ENCODE results near the gene C1orf159. TPM values are rescaled to one million over a fixed set of nuclear protein-coding genes. Genes with fewer than 3 reads are reported as not detected.

C1orf159 gene
- total RNA-seq, 1 donor from 2014 or later, result 11.8 TPM

GRCh38 chr1:1046767-1047166 is 69.1 kb downstream of the C1orf159 start:
- H3K27me3 ChIP-seq, result no peaks in the 10 kb centered on the region
- TF ChIP-seq POLR2AphosphoS5 (IDR thresholded peaks at IDR 0.05; ENCODE audit: insufficient read depth in 1 of 2, low read depth in 1 of 2) (no peak), POLR2A (IDR thresholded peaks at IDR 0.05) (no peak), CTCF (IDR thresholded peaks at IDR 0.05) (no peak)
- H3K27ac ChIP-seq, result no peak overlapping the region
- intact Hi-C loops (cut with DNase I), result no loop called here
- H3K9me3 ChIP-seq, result no peaks in the 10 kb centered on the region
- peaks cover 0 to 16% of the 10 kb centered on the region in 2 donors for H3K36me3 ChIP-seq
- no peak overlapping the region for H3K4me3 ChIP-seq
- H3K4me1 ChIP-seq, result no peaks in the 10 kb centered on the region
- DNase-seq (ENCODE audit: extremely low spot score in 2 of 2), result no peak

DNA sequence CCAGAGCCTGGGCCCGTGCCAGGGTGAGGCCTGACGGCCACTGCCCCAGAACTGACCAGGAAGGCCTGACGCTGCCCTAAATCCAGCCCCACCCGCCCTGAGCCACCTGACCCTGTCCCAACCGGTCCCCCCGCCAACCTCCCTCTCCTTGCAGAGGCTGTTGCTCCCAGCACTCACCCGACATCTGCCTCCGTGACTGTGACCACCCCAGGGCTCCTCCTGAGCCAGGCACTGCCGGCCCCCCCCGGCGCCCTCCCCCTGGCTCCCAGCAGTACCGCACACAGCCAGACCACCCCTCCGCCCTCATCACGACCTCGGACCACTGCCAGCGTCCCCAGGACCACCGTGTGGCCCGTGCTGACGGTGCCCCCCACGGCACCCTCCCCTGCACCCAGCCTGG is 69.6 kb downstream of the C1orf159 start:
- intact Hi-C loops (cut with DNase I), result no loop called here
- no peak overlapping the region for H3K27ac ChIP-seq
- no peaks in the 10 kb centered on the region for H3K27me3 ChIP-seq
- TF ChIP-seq POLR2A (IDR thresholded peaks at IDR 0.05) (no peak), POLR2AphosphoS5 (IDR thresholded peaks at IDR 0.05; ENCODE audit: insufficient read depth in 1 of 2, low read depth in 1 of 2) (no peak), CTCF (IDR thresholded peaks at IDR 0.05) (no peak)
- no peaks in the 10 kb centered on the region for H3K4me1 ChIP-seq
- DNase-seq (ENCODE audit: extremely low spot score in 2 of 2), result no peak
- H3K4me3 ChIP-seq, result no peak overlapping the region
- peaks cover 0 to 12% of the 10 kb centered on the region in 2 donors for H3K36me3 ChIP-seq
- H3K9me3 ChIP-seq, result no peaks in the 10 kb centered on the region

DNA sequence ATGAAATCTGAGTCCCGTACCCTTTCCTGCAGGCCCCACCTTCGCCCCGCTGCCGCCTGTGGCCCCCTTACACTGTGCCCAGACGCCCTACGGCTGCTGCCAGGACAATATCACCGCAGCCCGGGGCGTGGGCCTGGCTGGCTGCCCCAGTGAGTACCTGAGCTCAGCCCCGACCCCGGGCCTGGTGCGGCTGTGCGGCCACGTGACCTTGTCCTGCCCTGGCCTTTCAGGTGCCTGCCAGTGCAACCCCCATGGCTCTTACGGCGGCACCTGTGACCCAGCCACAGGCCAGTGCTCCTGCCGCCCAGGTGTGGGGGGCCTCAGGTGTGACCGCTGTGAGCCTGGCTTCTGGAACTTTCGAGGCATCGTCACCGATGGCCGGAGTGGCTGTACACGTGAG is 70.8 kb downstream of the C1orf159 start:
- Histone ChIP-seq H3K9me3 (no peaks in the 10 kb centered on the region), H3K27me3 (no peaks in the 10 kb centered on the region), H3K27ac (no peak overlapping the region), H3K36me3 (peaks cover 0 to 9% of the 10 kb centered on the region in 2 donors), H3K4me1 (peaks cover 4% of the 10 kb centered on the region), H3K4me3 (no peak overlapping the region)
- TF ChIP-seq POLR2AphosphoS5 (IDR thresholded peaks at IDR 0.05; ENCODE audit: insufficient read depth in 1 of 2, low read depth in 1 of 2) (no peak), POLR2A (IDR thresholded peaks at IDR 0.05) (no peak), CTCF (IDR thresholded peaks at IDR 0.05) (no peak)
- DNase-seq (ENCODE audit: extremely low spot score in 2 of 2), result no peak
- intact Hi-C loops (cut with DNase I), result no loop called here

DNA sequence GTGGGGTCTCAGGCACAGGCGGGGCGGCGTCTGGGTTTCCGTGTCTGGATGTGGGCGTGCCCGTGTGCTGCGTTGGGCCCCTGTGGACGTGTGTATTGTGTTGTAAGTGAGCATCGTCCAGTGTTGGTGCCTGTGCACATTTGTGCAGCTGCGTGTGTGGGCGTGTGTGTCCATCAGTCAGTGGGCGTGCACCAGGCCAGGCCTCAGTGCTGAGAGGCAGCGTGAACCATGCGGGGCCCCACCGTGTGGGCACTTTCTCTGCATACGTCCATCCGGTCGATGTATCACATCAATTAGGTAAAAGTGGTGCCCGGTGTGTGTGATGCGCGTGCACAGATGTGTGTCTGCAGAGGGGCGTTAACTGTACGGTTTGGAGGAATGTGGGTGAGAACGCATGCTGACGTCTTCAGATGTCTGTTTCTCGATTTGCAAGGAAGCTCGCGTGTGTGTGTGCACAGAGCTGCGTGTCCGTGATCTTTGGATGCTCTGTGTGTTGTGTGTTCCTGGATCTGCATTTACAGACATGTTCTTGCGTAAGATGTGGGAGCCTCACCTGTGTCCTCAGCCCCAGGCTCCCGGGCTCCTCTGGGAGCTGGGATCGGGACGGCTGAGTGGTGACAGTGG is 71.3 kb downstream of the C1orf159 start:
- DNase-seq (ENCODE audit: extremely low spot score in 2 of 2), result no peak
- H3K36me3 ChIP-seq, result peaks cover 0 to 9% of the 10 kb centered on the region in 2 donors
- no peak overlapping the region for H3K4me3 ChIP-seq
- H3K9me3 ChIP-seq, result no peaks in the 10 kb centered on the region
- intact Hi-C loops (cut with DNase I), result no loop called here
- no peak for TF ChIP-seq CTCF (IDR thresholded peaks at IDR 0.05)
- TF ChIP-seq POLR2A (IDR thresholded peaks at IDR 0.05), result no peak
- TF ChIP-seq POLR2AphosphoS5 (IDR thresholded peaks at IDR 0.05; ENCODE audit: insufficient read depth in 1 of 2, low read depth in 1 of 2), result no peak
- no peaks in the 10 kb centered on the region for H3K27me3 ChIP-seq
- H3K4me1 ChIP-seq, result peaks cover 10% of the 10 kb centered on the region
- no peak overlapping the region for H3K27ac ChIP-seq

DNA sequence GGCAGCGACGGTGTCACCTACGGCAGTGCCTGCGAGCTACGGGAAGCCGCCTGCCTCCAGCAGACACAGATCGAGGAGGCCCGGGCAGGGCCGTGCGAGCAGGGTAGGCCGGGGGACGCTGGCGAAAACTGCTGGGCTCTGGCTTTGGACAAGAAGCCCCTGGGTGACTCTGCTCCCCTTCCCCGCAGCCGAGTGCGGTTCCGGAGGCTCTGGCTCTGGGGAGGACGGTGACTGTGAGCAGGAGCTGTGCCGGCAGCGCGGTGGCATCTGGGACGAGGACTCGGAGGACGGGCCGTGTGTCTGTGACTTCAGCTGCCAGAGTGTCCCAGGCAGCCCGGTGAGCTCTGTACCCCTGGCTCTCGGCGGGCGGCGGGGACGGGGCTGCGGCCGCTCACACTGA is 72.0 kb downstream of the C1orf159 start:
- H3K36me3 ChIP-seq, result peaks cover 0 to 9% of the 10 kb centered on the region in 2 donors

More for the DNA sequence above, 72.0 kb downstream of the C1orf159 start:
- Histone ChIP-seq H3K27me3 (no peaks in the 10 kb centered on the region), H3K27ac (no peak overlapping the region), H3K4me1 (peaks cover 16% of the 10 kb centered on the region), H3K9me3 (no peaks in the 10 kb centered on the region), H3K4me3 (no peak overlapping the region)
- intact Hi-C loops (cut with DNase I), result no loop called here
- no peak for TF ChIP-seq CTCF (IDR thresholded peaks at IDR 0.05)
- TF ChIP-seq POLR2A (IDR thresholded peaks at IDR 0.05), result no peak
- TF ChIP-seq POLR2AphosphoS5 (IDR thresholded peaks at IDR 0.05; ENCODE audit: insufficient read depth in 1 of 2, low read depth in 1 of 2), result no peak
- DNase-seq (ENCODE audit: extremely low spot score in 2 of 2), result no peak
